GM21515 (cell line): ENCODE data around the gene TCTN2.

Experiments used
- ATAC-seq: cut with Tn5 transposase; IDR thresholded peaks from one replicate; pipeline ENCODE4 v1.9.1; 2021; ENCODE audit not compliant: unreplicated experiment

Gene TCTN2

GRCh38 chr12:123683964-123684363 is 13.1 kb downstream of the TCTN2 start:
- no peak for ATAC-seq

- no peak for ATAC-seq
Observed at GRCh38 chr12:123686636-123687190, 15.8 kb downstream of the TCTN2 start.

- ATAC-seq = no peak
Observed at GRCh38 chr12:123690191-123690840, 19.4 kb downstream of the TCTN2 start.

- no peak for ATAC-seq
Observed at GRCh38 chr12:123696207-123696606, 25.3 kb downstream of the TCTN2 start.

GRCh38 chr12:123696646-123697045 is 25.7 kb downstream of the TCTN2 start:
- no peak for ATAC-seq

- ATAC-seq = no peak
Observed at GRCh38 chr12:123705935-123706334, 35.0 kb downstream of the TCTN2 start.

GRCh38 chr12:123707466-123707865 is 36.6 kb downstream of the TCTN2 start:
- ATAC-seq = no peak

GRCh38 chr12:123712780-123713319 is 41.9 kb downstream of the TCTN2 start:
- ATAC-seq = no peak

- ATAC-seq = no peak
Observed at GRCh38 chr12:123713398-123713797, 42.5 kb downstream of the TCTN2 start.

- ATAC-seq = peak; percentile 36
Observed at GRCh38 chr12:123713823-123714585, 43.1 kb downstream of the TCTN2 start.

GRCh38 chr12:123715195-123715594 is 44.3 kb downstream of the TCTN2 start:
- no peak for ATAC-seq

- ATAC-seq = no peak
Observed at GRCh38 chr12:123717350-123717749, 46.4 kb downstream of the TCTN2 start.

- ATAC-seq = no peak
Observed at GRCh38 chr12:123720141-123720814, 49.4 kb downstream of the TCTN2 start.

GRCh38 chr12:123721245-123721644 is 50.3 kb downstream of the TCTN2 start:
- ATAC-seq = no peak

GRCh38 chr12:123723011-123723410 is 52.1 kb downstream of the TCTN2 start:
- no peak for ATAC-seq

GRCh38 chr12:123723765-123724164 is 52.9 kb downstream of the TCTN2 start:
- ATAC-seq = no peak

GRCh38 chr12:123726244-123726643 is 55.3 kb downstream of the TCTN2 start:
- ATAC-seq = no peak

- ATAC-seq = no peak
Observed at GRCh38 chr12:123726962-123727361, 56.0 kb downstream of the TCTN2 start.

- no peak for ATAC-seq
Observed at GRCh38 chr12:123727878-123728277, 57.0 kb downstream of the TCTN2 start.

GRCh38 chr12:123731596-123731995 is 60.7 kb downstream of the TCTN2 start:
- no peak for ATAC-seq

- no peak for ATAC-seq
Observed at GRCh38 chr12:123732251-123732650, 61.3 kb downstream of the TCTN2 start.
